ENCODE measurements around the gene MX1. TPM values are rescaled to one million over a fixed set of nuclear protein-coding genes. Genes with fewer than 3 reads are reported as not detected.

Gene MX1
- total and polyA plus RNA-seq, 4 donors: 15.1 to 21.3 (median 18.0) TPM

DNA sequence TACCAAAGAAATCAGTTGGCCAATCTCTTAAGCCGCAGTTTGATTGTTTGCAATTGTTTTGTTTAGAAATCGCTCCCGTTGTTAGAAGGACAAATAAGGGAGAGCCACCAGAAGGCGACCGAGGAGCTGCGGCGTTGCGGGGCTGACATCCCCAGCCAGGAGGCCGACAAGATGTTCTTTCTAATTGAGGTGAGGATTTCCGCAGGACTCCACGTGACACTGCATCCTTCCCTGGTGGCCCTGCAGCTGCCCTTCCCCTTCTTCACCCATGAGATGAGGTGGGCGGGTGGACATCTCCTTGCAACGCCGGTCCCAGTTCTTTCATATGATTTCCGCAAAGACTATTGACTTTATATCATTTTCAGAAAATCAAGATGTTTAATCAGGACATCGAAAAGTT lies 27.2 kb upstream of the MX1 start:
- H3K4me1 ChIP-seq (ENCODE audit: control insufficient read depth in 4 of 4, insufficient read depth in 4 of 4, low read length in 3 of 4): no peaks in the 10 kb centered on the region
- no peaks in the 10 kb centered on the region for H3K9me3 ChIP-seq (ENCODE audit: control insufficient read depth in 4 of 4, low read length in 3 of 4)
- peaks cover 0 to 2% (median 1%) of the 10 kb centered on the region in 4 donors for H3K36me3 ChIP-seq (ENCODE audit: control insufficient read depth in 4 of 4, insufficient read depth in 3 of 4, low read depth in 1 of 4, low read length in 3 of 4)
- DNase-seq (ENCODE audit: low spot score): no peak
- no peaks in the 10 kb centered on the region for H3K27me3 ChIP-seq (ENCODE audit: control insufficient read depth in 4 of 4, insufficient read depth in 4 of 4, low read length in 3 of 4)
- H3K4me3 ChIP-seq (ENCODE audit: low read depth in 1 of 3, low read length in 3 of 3): no peak overlapping the region
- no peak overlapping the region for H3K27ac ChIP-seq (ENCODE audit: low read depth in 1 of 2, low read length in 2 of 2)
- TF ChIP-seq, protein P1, sequence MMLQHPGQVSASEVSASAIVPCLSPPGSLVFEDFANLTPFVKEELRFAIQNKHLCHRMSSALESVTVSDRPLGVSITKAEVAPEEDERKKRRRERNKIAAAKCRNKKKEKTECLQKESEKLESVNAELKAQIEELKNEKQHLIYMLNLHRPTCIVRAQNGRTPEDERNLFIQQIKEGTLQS (IDR thresholded peaks at IDR 0.05): no peak
- TF ChIP-seq HNF4G (IDR thresholded peaks at IDR 0.05) (no peak), YY1 (IDR thresholded peaks at IDR 0.05) (no peak), EGR1 (IDR thresholded peaks at IDR 0.05; ENCODE audit: low read depth in 2 of 2) (no peak), SP1 (IDR thresholded peaks at IDR 0.05) (no peak)
- 90% methylated on average over 16 of the region's 16 CpGs for WGBS
- no peak overlapping the region for H3K9ac ChIP-seq (ENCODE audit: low read depth in 1 of 2, low read length in 2 of 2)

DNA sequence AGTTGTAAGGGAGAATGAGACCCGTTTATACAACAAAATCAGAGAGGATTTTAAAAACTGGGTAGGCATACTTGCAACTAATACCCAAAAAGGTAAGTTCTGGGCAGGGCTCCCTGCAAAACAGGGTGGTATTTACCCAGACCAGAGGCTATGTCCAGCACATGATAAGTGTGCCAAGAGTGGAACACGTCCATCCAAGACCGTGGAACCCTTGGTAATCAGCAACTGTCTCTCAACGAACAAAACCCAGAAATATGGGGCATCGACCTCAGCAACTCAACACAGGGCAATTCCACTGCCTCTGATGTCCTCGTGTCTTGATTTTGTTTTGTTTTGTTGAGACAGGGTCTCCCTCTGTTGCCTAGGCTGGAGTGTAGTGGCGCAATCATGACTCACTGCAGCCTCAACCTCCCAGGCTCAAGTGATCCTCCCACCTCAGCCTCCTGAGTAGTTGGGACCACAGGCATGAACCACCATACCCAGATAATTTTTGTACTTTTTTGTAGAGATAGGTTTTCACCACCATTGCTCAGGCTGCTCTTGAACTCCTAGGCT lies 26.7 kb upstream of the MX1 start:
- H3K27ac ChIP-seq (ENCODE audit: low read depth in 1 of 2, low read length in 2 of 2): no peak overlapping the region
- 90% methylated on average over 7 of the region's 7 CpGs for WGBS
- no peak for TF ChIP-seq RXRA (IDR thresholded peaks at IDR 0.05)
- no peak for TF ChIP-seq JUND (IDR thresholded peaks at IDR 0.05)
- no peak for TF ChIP-seq FOXA2 (IDR thresholded peaks at IDR 0.05)
- TF ChIP-seq YY1 (IDR thresholded peaks at IDR 0.05): no peak
- no peak for TF ChIP-seq TAF1 (conservative IDR thresholded peaks at IDR 0.05)
- no peak for TF ChIP-seq EGR1 (IDR thresholded peaks at IDR 0.05; ENCODE audit: low read depth in 2 of 2)
- no peak for TF ChIP-seq HNF4A (conservative IDR thresholded peaks at IDR 0.05)
- TF ChIP-seq HNF4G (IDR thresholded peaks at IDR 0.05): no peak
- TF ChIP-seq, protein P2, sequence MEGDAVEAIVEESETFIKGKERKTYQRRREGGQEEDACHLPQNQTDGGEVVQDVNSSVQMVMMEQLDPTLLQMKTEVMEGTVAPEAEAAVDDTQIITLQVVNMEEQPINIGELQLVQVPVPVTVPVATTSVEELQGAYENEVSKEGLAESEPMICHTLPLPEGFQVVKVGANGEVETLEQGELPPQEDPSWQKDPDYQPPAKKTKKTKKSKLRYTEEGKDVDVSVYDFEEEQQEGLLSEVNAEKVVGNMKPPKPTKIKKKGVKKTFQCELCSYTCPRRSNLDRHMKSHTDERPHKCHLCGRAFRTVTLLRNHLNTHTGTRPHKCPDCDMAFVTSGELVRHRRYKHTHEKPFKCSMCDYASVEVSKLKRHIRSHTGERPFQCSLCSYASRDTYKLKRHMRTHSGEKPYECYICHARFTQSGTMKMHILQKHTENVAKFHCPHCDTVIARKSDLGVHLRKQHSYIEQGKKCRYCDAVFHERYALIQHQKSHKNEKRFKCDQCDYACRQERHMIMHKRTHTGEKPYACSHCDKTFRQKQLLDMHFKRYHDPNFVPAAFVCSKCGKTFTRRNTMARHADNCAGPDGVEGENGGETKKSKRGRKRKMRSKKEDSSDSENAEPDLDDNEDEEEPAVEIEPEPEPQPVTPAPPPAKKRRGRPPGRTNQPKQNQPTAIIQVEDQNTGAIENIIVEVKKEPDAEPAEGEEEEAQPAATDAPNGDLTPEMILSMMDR (IDR thresholded peaks at IDR 0.05; ENCODE audit: low read depth, low read length, missing input control): no peak
- no peaks in the 10 kb centered on the region for H3K9me3 ChIP-seq (ENCODE audit: control insufficient read depth in 4 of 4, low read length in 3 of 4)
- no peak overlapping the region for H3K9ac ChIP-seq (ENCODE audit: low read depth in 1 of 2, low read length in 2 of 2)
- DNase-seq (ENCODE audit: low spot score): no peak
- H3K27me3 ChIP-seq (ENCODE audit: control insufficient read depth in 4 of 4, insufficient read depth in 4 of 4, low read length in 3 of 4): no peaks in the 10 kb centered on the region
- H3K4me3 ChIP-seq (ENCODE audit: low read depth in 1 of 3, low read length in 3 of 3): no peak overlapping the region
- H3K4me1 ChIP-seq (ENCODE audit: control insufficient read depth in 4 of 4, insufficient read depth in 4 of 4, low read length in 3 of 4): no peaks in the 10 kb centered on the region
- peaks cover 0 to 2% (median 1%) of the 10 kb centered on the region in 4 donors for H3K36me3 ChIP-seq (ENCODE audit: control insufficient read depth in 4 of 4, insufficient read depth in 3 of 4, low read depth in 1 of 4, low read length in 3 of 4)

DNA sequence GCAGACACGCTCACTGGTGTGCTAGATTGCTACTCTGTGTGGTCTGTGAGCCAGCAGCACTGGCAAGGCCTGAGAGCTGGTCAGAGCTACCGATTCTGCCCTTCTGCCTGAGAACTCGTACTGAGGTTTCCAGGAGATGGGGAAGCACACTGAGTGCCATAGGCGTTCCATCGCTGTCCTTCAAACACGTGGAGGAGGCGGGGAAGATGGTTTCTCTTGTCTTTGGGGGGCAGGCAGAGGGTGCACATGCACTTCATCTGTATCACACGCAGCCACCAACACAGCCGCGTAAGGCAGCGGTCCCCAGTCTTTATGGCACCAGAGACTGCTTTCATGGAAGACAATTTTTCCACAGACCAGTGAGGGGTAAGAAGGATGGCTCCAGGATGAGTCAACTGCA lies 23.8 kb upstream of the MX1 start:
- H3K27ac ChIP-seq (ENCODE audit: low read depth in 1 of 2, low read length in 2 of 2): no peak overlapping the region
- H3K36me3 ChIP-seq (ENCODE audit: control insufficient read depth in 4 of 4, insufficient read depth in 3 of 4, low read depth in 1 of 4, low read length in 3 of 4): peaks cover 0 to 2% (median 0%) of the 10 kb centered on the region in 4 donors
- WGBS: 93% methylated on average over 11 of the region's 11 CpGs
- H3K9me3 ChIP-seq (ENCODE audit: control insufficient read depth in 4 of 4, low read length in 3 of 4): no peaks in the 10 kb centered on the region
- no peaks in the 10 kb centered on the region for H3K4me1 ChIP-seq (ENCODE audit: control insufficient read depth in 4 of 4, insufficient read depth in 4 of 4, low read length in 3 of 4)
- DNase-seq (ENCODE audit: low spot score): no peak
- H3K4me3 ChIP-seq (ENCODE audit: low read depth in 1 of 3, low read length in 3 of 3): no peak overlapping the region
- H3K9ac ChIP-seq (ENCODE audit: low read depth in 1 of 2, low read length in 2 of 2): no peak overlapping the region
- no peaks in the 10 kb centered on the region for H3K27me3 ChIP-seq (ENCODE audit: control insufficient read depth in 4 of 4, insufficient read depth in 4 of 4, low read length in 3 of 4)
- no peak for TF ChIP-seq HNF4G (IDR thresholded peaks at IDR 0.05)
- TF ChIP-seq FOXA2 (IDR thresholded peaks at IDR 0.05): no peak
- TF ChIP-seq HNF4A (conservative IDR thresholded peaks at IDR 0.05): no peak
- TF ChIP-seq, protein P1 (IDR thresholded peaks at IDR 0.05): no peak
- no peak for TF ChIP-seq TAF1 (conservative IDR thresholded peaks at IDR 0.05)
- TF ChIP-seq, protein P3, sequence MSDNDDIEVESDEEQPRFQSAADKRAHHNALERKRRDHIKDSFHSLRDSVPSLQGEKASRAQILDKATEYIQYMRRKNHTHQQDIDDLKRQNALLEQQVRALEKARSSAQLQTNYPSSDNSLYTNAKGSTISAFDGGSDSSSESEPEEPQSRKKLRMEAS (IDR thresholded peaks at IDR 0.05): no peak
- TF ChIP-seq, protein P2 (IDR thresholded peaks at IDR 0.05; ENCODE audit: low read depth, low read length, missing input control): no peak
- no peak for TF ChIP-seq FOXA1 (IDR thresholded peaks at IDR 0.05)
- TF ChIP-seq, protein P4, sequence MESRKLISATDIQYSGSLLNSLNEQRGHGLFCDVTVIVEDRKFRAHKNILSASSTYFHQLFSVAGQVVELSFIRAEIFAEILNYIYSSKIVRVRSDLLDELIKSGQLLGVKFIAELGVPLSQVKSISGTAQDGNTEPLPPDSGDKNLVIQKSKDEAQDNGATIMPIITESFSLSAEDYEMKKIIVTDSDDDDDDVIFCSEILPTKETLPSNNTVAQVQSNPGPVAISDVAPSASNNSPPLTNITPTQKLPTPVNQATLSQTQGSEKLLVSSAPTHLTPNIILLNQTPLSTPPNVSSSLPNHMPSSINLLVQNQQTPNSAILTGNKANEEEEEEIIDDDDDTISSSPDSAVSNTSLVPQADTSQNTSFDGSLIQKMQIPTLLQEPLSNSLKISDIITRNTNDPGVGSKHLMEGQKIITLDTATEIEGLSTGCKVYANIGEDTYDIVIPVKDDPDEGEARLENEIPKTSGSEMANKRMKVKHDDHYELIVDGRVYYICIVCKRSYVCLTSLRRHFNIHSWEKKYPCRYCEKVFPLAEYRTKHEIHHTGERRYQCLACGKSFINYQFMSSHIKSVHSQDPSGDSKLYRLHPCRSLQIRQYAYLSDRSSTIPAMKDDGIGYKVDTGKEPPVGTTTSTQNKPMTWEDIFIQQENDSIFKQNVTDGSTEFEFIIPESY (IDR thresholded peaks at IDR 0.05): no peak
- TF ChIP-seq NR2F2 (IDR thresholded peaks at IDR 0.05): no peak
- no peak for TF ChIP-seq GABPA (IDR thresholded peaks at IDR 0.05 in 1 of 2, conservative IDR thresholded peaks at IDR 0.05 in 1 of 2)
- TF ChIP-seq SP1 (IDR thresholded peaks at IDR 0.05): no peak
- TF ChIP-seq JUND (IDR thresholded peaks at IDR 0.05): no peak
- no peak for TF ChIP-seq YY1 (IDR thresholded peaks at IDR 0.05)
